GM13976 (cell line): ENCODE measurements around the gene ARHGAP18.

Source experiments
- DNase-seq: peaks from one replicate; pipeline ENCODE4 v3.0.0; 2012; ENCODE audit warnings: low spot score
- in situ Hi-C: fragments of 300-500 bp; cut with MboI; formaldehyde crosslinking; loops from one replicate; pipeline ENCODE4 v1.12.0; 2022; ENCODE audit warnings: low sequenced_read_pairs, mixed read lengths, inconsistent platforms; ENCODE audit not compliant: unreplicated experiment
- TF ChIP-seq, protein P1 (sequence below): IDR thresholded peaks from 2 replicates; pipeline ENCODE4 v1.5.1; 2012; ENCODE audit warnings: borderline replicate concordance, mild to moderate bottlenecking; ENCODE audit not compliant: insufficient read depth; ENCODE audit errors: extremely low read depth, missing control alignments, control extremely low read depth

Gene ARHGAP18

DNA sequence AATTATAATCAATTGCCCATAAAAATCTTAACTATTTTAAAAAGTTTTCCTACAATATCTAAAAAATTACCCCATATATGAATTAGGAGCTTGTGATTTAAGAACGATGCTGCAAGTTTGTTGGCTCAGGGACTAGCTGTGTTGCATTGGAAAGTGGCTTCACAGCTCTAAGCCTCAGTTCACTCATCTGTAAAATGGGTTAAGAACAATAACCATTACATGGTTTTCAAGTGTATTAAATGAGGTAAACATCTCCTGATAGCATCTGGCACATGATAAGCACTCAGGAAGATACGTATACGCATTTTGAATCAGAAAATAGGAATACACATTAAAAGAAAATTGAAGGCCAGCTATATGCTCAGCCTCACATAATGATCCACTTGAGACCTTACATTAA lies 76.4 kb downstream of the ARHGAP18 start:
- no peak for DNase-seq
- in situ Hi-C loops = no loop called here

DNA sequence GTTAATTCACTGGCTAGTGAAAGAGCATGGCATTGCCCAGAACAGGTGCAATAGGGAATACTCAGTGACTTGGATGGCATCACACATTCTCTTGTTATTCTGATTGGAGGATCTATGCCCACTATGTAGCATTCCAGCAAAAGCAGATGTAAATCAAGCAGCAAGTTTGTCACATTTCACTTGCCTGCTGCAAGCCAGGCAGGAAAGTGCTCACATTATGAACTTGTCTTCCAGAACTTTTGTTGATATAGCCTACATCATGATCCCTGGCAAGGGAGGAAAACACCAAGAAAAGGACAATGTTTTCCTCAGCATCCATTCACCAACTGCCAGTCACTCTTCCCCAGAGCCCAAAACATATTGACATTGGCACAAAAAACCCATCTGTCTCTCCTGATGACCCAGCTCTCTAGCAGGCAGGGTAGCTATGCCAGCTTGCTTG lies 77.8 kb downstream of the ARHGAP18 start:
- in situ Hi-C loops = no loop called here
- TF ChIP-seq, protein P1, sequence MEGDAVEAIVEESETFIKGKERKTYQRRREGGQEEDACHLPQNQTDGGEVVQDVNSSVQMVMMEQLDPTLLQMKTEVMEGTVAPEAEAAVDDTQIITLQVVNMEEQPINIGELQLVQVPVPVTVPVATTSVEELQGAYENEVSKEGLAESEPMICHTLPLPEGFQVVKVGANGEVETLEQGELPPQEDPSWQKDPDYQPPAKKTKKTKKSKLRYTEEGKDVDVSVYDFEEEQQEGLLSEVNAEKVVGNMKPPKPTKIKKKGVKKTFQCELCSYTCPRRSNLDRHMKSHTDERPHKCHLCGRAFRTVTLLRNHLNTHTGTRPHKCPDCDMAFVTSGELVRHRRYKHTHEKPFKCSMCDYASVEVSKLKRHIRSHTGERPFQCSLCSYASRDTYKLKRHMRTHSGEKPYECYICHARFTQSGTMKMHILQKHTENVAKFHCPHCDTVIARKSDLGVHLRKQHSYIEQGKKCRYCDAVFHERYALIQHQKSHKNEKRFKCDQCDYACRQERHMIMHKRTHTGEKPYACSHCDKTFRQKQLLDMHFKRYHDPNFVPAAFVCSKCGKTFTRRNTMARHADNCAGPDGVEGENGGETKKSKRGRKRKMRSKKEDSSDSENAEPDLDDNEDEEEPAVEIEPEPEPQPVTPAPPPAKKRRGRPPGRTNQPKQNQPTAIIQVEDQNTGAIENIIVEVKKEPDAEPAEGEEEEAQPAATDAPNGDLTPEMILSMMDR = no peak
- no peak for DNase-seq

More for the DNA sequence above, 76.4 kb downstream of the ARHGAP18 start:
- TF ChIP-seq, protein P1 = no peak

DNA sequence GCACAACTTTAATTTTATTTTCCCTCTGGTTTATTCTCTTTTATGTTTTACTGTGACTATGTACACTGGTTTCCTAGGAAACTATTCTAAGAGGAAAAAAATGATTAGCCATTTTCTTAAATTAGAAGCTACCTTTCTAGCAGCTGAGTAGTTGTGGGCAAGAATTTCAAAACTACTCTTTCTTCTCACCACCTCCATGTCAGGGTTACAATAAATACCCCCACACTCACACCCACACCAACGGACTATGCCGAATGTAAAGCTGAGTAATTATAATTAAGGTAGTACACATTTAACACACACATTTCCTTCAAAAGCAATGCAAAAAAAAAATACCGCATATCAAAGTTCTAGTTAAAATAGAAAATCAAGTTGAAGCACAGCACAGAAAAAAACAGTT lies 78.9 kb downstream of the ARHGAP18 start:
- in situ Hi-C loops = no loop called here
- DNase-seq = no peak

DNA sequence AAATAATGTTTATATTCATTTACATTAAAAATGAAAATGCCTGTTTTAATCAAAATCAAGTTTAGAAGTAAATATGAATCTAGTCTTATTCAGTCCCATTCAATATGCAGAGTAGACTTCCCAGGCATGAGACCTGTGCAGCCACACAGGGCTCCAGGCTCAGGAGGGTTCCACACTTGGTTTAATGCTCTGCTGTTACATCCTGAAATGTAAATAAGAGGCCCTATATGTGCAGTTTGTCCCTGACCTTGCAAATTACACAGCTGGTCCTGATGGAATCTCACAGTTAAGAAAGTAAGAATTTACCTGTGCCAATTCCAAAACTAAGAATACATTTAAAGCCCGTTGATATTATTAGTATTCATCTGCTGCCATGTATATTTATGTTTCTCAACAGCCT lies 79.4 kb downstream of the ARHGAP18 start:
- no peak for DNase-seq
- in situ Hi-C loops = no loop called here
- TF ChIP-seq, protein P1 = no peak

More for the DNA sequence above, 78.9 kb downstream of the ARHGAP18 start:
- TF ChIP-seq, protein P1 = no peak

DNA sequence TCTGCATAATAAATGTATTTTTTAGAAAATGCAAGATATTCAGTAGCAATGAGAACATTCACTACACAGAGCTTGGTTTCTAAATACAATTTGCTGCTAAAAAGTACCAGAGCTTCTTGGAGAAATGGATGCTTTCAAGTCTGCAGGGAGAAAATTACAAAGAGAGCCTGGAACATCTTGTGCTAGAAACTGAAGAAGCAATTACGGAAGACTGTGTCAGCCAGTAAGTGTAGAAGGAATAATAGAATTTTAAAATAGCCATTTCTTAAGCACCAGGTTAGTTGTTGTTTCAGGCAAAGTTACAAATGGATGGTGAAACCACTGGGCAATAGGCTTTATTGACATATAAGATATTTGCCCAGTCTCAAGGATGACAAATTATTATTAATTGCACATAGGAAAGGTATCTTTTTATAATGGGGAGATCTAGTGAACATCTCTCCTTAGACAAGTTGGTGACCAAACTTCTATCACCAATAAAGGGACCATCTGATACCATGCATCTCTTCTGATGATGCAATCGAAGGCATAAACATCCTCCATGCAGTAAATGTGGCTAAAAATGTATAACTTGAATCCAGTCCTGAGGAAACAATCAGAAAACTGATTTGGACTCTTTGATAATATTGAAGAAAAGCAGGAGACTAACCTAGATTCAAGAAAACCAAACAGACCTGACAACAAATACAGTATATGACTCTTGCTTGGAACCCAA lies 81.7 kb downstream of the ARHGAP18 start:
- DNase-seq = no peak
- TF ChIP-seq, protein P1 = no peak
- in situ Hi-C loops = no loop called here

DNA sequence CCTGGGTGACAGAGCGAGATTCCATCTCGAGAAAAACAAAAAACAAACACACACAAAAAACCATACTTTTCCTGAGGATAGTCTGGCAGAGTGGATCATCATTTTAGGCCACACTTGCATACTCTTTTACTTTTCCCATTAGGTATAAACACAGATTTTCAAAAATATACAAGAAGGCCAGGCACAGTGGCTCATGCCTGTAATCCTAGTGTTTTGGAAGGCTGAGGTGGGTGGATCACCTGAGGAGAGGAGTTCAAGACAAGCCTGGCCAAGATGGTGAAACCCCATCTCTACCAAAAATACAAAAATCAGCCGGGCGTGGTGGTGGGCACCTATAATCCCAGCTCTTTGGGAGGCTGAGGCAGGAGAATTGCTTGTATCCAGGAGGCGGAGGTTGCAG lies 85.5 kb downstream of the ARHGAP18 start:
- DNase-seq = no peak
- TF ChIP-seq, protein P1 = no peak
- in situ Hi-C loops = loop anchor here (25.0 kb wide), 1 partner anchor 388 kb away; the partner anchor contains the start of gene L3MBTL3
